HG03521 (cell line): ENCODE measurements around the gene ANKS1A.
"Not testable (repeated sequence)": the region's sequence is repeated elsewhere in the genome, so short reads cannot be mapped to it uniquely, and the experiment has no call there.

Experiments used
- ATAC-seq: cut with Tn5 transposase; IDR thresholded peaks from one replicate; pipeline ENCODE4 v1.9.1; 2021; ENCODE audit warnings: mild to moderate bottlenecking, moderate library complexity; ENCODE audit not compliant: unreplicated experiment

ANKS1A gene

DNA sequence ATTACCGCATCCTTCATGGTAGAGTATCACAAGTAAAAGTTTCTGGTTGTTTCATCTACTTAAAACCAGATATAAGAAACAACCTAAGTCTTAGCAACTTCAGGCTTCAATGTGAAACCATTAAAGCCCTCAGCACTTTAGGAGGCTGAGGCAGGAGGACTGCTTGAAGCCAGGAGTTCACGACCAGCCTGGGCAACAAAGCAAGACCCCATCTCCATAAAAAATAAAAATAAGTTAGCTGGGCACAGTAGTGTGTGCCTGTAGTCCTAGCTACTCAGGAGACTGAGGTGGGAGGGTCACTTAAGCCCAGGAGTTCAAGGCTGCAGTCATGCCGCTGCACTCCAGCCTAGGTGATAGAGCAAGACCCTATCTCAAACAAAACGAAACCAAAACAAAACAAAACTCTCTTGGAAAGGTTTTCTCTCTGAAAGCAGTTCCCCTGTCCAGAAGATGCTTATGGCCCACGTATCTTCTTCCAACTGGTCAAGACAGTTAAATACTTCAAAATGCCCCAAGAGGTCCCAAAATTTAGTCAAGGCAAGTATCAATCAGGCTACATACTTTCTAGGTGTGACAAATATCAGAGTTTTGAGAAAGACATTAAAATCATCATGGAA is 11.1 kb upstream of the ANKS1A start:
- no peak for ATAC-seq

DNA sequence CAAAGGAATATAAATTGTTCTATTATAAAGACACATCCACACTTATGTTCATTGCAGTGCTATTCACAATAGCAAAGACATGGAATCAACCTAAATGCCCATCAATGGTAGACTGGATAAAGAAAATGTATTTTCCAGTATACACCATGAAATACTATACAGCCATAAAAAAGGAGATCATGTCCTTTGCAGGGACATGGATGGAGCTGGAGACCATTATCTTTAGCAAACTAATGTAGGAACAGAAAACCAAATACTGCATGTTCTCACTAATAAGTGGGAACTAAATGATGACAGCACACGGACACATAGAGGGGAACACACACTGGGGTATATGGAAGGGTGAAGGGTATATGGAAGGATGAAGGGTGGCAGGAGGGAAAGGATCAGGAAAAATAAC is 5.0 kb upstream of the ANKS1A start:
- not testable (repeated sequence) for ATAC-seq

DNA sequence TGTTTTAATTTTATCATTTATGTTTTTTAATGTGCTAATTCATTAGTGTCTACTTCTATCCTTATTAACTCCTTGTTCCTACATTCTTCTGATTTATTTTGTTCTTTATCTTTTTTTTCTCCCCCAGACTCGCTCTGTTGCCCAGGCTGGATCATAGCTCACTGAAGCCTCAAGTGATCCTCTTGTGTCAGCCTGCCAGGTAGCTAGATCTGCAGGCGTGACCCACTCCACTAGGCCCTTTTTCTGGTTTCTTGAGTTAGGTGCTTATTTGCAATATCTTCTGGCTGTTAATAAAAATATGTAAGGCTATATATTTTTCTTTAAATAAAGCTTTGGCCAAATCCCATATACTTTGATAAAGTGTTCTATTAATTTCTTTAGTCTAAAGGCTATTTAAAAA is 4.1 kb upstream of the ANKS1A start:
- ATAC-seq: no peak

DNA sequence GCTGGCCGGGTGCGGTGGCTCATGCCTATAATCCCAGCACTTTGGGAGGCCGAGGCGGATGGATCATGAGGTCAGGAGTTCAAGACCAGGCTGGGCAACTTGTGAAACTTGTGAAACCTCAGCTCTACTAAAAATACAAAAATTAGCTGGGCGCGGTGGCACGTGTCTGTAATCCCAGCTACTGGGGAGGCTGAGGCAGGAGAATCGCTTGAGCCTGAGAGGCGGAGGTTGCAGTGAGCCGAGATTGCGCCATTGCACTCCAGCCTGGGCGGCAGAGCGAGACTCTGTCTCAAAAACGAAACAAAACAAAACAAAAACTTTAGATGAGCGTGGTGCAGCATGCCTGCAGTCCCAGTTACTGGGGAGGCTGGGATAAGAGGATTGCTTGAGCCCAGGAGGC is 3.2 kb upstream of the ANKS1A start:
- ATAC-seq: not testable (repeated sequence)

DNA sequence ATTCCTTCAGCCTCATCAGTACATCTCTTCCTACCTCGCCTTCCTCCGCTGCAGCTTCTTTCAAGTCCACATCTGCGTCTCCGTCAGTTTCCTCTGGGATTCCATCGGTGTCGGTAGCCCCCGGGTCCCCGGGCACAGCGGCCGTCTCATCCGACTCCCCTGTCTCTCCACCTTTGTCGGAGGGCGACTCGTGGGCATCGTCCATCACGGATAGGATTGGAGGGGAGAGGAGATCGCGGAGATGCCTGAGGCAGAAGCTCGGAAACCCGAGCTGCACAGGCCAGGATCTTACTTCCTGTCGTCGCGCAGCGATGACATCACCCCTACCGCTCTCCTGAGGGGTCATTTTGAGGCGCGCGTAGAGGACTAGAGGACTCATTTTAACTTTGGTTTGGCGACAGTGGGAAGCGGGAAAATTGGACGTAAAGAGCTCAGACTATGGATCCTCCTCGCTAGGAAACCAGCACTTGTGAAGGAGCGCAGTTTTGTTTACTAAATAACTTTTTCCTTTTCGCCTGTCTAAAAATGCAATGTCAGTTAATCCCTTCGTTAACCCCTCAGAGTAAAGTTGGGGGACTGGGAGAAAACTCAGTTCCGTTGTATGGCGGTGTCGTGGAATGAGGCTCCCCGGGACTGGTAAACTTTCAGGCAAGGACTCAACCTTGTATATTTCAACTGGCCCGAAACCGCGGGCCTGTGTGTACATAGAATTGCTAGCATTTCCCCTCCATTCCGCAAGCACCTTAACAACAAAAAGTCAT is 1.1 kb upstream of the ANKS1A start, which contains the start of gene TAF11:
TAF11 (minus strand) TSS at position 290 of the 761 bp plus-strand sequence; CDS start at position 205, 85 bp downstream.
- ATAC-seq: peak; percentile 73

DNA sequence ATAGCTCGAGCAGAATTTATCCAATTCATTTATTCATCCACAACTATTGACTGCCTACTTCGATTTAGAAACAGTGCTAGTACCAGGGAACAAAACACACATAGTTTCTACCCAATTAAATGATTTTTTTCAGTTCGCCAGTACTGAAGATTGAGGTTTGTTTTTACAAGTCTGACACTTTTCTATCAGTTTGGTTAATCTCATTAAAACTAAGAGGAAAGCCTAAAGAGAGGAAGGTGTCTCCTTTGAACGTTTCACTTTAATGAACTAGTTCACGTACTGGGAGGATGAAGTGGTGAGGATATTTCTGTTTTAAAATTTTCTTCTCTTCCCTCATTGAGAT is 570 bp upstream of the ANKS1A start:
- ATAC-seq: no peak

DNA sequence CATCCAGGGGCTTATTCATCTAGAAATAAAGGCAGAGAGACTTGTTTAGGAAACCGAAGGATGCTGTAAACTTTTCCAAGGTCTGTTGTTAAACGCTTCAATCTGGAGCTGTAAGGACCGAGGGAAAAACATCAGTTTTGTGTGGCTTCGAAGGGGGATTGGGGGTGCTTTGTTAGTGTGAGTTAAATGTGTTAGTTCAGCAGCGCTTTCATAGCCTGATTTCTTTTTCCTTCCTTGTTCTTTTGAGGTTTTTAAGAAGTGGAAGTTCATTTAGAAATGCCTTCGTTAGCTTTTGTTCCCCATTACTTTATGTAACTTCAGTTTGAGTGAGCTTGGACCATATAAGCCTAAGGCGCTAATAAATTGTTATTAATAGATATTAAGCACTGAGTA is 1.5 kb downstream of the ANKS1A start:
- ATAC-seq: no peak

DNA sequence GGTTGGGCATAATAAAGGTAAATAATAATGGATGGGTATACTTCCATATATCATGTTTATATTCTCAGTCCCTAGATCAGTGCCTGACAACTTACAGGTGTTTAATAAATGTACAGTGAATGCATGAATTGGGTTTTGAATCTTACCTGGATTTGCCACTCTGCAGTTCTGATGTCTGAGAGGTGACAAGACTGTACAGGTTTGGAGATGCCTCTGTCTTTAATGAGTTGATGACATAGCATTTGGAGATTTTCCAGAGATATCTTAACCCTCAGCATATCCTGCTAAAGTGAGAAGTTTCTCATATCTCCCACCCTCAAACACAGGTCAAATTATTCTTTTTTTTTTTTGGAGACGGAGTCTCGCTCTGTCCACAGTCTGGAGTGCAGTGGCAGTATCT is 2.2 kb downstream of the ANKS1A start:
- no peak for ATAC-seq

DNA sequence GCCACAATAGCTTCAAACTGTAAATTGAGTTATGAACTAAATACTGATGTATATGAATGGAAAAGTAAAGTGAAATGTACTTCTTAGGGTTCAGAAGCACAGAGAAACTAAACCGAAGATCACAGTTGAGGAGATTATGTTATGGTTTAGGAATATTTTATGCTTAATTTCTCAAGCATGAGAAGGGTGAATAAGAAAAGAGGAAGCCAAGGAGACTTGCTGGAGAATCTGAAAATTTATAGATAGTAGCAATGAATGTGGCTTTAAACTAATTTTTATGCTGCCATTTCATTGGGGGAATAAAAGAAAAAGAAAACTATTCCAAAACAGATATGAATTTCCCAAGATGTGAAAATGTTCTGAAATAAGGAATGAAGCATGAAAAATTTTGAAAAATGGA is 5.6 kb downstream of the ANKS1A start:
- ATAC-seq: no peak

DNA sequence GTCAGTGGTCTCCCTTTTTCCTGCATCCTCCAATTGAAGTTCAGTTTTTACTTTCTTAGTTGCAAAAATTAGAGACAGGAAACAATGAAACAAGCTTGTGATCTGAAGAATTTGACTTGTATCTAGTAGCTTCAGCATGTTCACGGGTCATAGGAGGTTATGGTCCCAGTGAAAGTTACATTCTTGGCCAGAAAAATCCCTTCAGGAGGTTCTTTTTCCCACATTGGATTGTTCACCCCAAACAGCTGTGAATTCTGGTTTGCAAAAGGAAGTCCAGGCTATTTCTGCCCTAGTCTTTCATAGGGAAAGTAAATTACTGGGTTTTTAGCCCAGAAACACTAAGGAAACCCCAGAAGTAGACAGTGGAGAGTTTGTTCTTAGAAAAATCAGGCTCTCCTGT is 8.1 kb downstream of the ANKS1A start:
- no peak for ATAC-seq

DNA sequence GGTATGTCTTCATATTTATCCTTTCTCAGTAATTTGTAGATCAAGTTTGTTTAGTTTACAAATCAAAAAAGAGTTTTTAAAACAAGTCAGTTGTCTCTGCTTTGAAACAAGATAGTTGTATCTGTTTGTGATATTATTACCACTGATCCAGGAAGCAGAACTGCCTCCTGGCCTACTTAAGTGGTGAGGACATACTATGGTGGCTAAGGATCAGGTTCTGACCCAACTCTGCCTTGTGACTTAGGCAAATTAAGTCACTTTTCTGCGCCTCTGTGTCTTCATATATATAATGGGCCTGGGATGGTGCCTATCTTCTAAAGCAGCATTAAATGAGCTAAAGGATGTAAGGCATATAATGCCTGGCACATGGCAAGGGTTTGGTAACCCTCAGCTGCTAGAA is 8.7 kb downstream of the ANKS1A start:
- no peak for ATAC-seq

DNA sequence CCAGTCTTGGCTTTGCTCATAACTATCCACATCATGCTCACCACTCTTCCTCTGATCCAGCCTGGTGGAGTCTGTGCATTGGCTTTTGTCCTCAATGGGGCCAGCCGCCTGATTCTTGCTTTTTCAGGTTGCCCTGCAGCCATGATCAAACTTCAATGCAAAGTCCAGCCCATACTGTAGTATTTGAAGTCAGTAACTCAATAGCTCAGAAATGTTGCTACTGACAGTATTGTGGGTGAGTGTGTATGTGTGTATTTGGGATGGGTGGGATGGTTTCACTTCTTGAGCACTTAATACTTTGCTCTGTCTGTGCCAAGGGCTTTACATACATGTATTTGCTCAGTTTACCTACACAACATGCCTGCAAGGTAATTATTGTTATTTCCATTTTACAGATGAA is 10.7 kb downstream of the ANKS1A start:
- ATAC-seq: not testable (repeated sequence)

DNA sequence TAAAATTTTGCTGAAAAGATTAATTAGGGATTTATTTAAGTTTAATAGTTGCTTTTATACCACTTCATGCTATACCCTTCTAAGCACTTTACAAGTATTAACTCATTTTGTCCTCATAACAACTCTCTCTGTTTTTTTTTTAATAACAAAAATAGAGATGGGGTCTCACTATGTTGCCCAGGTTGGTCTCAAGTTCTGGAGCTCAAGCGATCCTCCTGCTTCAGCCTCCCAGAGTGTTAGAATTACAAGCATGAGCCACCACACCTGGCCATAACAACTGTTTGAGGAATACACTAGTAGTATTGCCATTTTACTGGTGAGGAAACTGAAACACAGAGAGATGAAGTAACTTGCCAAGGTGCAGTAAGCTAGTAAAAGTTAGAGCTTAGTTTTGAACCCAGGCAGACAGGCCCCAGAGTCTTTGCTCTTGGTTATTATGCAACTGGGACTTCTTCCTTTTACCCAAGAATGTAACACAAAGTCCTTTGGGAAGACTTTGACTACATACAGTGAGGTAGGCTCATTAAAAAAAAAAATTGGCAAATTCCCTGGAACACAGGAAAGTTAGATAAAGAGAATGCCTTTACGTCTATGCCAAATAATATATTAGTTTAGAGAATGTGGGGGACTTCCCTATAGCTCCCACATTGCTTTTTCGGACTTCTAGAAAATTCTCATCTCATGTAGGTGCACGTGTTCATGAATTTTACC is 11.4 kb downstream of the ANKS1A start:
- ATAC-seq: no peak

DNA sequence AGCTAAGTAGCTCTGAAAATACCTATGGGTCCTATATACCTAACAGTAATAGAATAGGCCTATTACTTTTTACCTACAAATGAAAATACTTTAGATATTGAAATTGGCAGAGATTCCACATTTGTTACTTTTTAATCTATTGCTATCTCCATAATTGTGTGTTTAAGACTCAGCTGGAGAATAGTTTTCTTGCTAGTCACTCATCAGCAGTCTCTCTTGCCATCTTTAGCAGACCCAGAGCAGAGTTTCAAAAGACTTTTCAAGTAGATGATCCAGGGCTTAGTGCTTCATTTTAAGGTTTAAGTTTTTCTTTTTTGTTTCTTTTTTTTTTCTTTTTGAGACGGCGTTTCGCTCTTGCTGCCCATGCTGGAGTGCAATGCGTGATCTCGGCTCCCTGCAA is 12.9 kb downstream of the ANKS1A start:
- no peak for ATAC-seq

DNA sequence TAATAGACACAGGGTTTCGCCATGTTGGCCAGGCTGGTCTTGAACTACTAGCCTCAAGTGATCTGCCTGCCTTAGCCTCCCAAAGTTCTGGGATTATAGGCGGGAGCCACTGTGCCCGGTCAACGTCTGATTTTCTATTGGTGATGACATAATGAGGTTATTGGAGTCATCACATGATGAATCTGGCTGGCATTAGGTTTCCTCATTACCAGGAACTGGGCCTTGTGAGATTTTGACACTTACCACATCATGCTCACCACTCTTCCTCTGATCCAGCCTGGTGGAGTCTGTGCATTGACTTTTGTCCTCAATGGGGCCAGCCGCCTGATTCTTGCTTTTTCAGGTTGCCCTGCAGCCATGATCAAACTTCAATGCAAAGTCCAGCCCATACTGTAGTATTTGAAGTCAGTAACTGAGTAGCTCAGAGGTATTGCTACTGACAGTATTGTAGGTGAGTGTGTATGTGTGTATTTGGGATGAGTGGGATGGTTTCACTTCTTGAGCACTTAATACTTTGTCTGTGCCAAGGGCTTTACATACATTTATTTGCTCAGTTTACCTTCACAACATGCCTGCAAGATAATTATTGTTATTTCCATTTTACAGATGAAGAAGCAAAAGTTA is 16.0 kb downstream of the ANKS1A start:
- no peak for ATAC-seq

DNA sequence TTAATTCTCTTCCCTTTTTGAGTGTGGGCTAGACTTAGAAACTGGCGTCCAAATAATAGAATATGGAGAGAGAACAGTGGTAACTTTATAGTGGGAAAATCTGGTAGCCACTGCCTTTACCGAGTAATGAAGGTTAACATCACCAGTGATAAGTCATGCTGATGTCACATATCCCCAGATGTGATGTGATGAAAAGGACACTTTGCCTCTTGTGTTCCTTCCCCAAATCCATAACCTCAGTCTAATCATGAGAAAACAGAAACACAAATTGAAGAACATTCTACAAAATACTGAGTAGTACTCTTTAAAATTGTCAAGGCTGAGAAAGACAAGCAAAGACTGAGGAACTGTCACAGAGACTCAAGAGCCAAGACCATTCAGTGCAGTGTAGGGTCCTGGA is 17.8 kb downstream of the ANKS1A start:
- no peak for ATAC-seq

DNA sequence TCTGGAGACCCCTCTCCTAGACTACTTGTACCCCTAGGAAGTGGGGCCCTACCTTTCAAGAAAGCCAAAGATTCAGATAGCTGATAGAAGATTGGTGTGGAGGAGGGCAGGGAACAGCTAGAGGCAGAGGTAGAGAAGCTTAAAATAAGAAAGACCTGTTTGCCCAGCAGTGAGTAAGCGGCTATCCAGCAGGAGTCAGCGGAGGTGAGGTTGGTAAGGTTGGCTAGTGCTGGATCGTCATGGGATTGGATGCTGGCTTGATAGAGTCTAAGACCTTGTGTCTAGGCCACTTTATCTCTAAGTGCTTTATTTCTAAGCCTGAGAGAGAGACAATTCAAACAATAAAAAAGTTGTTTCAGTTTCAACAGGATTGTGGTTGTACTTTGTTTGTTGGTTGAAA is 19.1 kb downstream of the ANKS1A start:
- no peak for ATAC-seq

DNA sequence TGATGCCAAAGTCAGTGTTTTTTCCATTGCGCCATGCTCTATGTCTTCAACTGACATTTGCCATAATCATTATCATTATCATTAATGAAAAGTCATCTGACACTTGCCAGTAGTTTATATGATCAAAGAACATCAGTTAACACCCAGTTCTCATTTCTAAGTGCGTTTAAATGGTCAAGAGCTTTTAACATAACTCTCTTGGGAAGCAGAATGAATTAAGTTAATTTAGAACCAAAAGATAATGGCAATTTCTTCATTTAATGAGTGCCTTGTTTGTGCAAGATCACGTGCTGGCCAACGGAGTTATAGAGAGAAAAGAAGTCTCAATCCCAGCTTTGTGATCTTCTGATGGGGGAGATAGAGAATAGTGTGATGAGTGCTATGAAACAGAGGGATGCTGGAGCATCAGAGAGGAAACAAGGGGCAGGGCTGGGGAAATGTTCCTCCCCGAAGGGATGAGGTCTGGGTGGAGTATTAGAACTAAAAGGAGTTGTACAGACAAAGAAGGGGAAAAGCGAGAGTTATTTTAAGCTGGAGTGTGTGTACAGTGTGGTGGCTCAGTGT is 20.3 kb downstream of the ANKS1A start:
- no peak for ATAC-seq

DNA sequence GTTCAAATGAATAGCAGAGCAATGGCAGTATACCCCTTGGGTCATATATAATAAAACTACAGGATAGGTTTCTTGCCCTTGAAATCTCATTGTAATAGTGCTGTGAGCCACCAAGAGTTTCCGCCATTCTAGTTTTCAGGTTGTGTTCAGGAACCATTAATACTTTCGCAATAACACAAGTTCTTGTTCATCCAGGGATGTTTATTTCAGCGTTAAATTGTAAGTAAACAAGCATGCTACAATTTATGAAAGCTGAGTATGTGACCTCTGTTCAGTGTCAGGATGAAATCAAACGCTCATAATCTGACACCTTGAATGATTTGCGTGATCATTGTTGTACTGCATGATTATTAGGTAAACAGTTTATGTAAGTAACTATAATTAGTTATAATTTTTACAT is 22.8 kb downstream of the ANKS1A start:
- ATAC-seq: no peak

DNA sequence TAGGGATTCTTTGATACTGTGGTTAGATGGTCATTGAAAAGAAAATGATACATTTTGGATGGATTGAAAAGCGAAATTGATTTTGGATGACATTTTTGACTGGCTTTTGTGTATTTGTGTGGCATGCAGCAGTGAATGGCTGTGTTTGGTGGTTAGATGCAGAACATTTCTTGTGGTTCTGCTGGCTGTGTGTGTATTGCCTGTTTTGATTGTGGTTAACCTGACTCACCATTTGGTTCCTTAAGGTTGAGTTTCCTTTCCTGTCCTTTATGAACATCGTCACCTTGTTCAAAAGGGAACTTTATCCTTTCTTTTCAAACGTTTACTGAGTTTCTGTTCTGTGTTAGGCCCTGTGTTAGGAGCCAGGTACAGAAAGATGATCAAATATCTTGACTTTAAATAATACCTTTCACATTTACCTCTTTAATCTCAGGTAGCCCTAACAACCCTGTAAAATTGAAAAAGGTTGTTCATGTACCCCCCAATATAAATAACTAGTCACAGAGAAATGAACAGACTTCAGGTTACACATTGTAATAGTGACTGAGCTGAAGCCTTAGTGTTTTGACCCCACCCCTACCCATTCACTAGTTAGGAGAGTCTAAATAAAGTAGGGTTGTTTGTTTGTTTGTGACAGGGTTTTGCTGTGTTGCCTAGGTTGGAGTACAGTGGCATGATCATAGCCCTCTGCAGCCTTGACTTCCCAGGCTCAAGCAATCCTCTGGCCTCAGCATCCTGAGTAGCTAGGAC is 23.8 kb downstream of the ANKS1A start:
- no peak for ATAC-seq

DNA sequence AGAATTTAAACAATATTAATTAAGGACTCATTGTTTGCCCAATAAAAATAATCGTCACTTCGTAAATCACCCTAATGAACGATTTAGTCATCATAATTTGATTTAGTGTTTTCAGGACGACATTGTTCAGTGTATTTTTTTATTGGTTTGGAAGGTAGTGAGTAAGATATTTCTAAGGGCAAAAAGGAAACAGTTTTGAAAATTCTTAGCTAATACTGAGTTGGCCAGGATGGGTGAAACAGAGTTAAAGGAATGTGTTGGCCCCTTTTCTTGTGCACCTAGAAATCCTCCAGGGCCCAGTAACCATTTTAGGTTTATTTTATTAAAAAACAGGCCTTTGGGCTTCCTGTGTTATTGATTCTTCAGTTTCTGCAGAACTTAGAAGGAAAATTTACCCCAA is 25.3 kb downstream of the ANKS1A start:
- no peak for ATAC-seq
